ENCODE data around the gene ZDHHC22. TPM values are rescaled to one million over a fixed set of nuclear protein-coding genes. Genes with fewer than 3 reads are reported as not detected.

The ZDHHC22 gene
- total RNA-seq, 4 donors from 2014 or later: 0.12 to 0.40 TPM; not detected in 2

GRCh38 chr14:77131871-77132486, 9.6 kb downstream of the ZDHHC22 start:
- H3K27me3 ChIP-seq: peaks cover 89% of the 10 kb centered on the region
- 92% methylated on average over 5 of the region's 5 CpGs; no CpG with 5 or more reads in 1 of the 2 donors for WGBS, 2 donors (ENCODE audit: low coverage in 1 of 2)
- no peaks in the 10 kb centered on the region for H3K4me1 ChIP-seq
- no peaks in the 10 kb centered on the region for H3K9me3 ChIP-seq
- no peaks in the 10 kb centered on the region for H3K36me3 ChIP-seq
- ATAC-seq: no peak
- TF ChIP-seq CTCF (IDR thresholded peaks at IDR 0.05) (no peak), EP300 (IDR thresholded peaks at IDR 0.05) (no peak), POLR2A (IDR thresholded peaks at IDR 0.05) (no peak), POLR2AphosphoS5 (IDR thresholded peaks at IDR 0.05) (no peak)
- no peak overlapping the region for H3K27ac ChIP-seq
- no peak overlapping the region for H3K4me3 ChIP-seq

GRCh38 chr14:77131206-77131605, 10.4 kb downstream of the ZDHHC22 start:
- Histone ChIP-seq H3K27ac (no peak overlapping the region), H3K36me3 (no peaks in the 10 kb centered on the region), H3K27me3 (peaks cover 88% of the 10 kb centered on the region), H3K4me3 (no peak overlapping the region), H3K4me1 (no peaks in the 10 kb centered on the region), H3K9me3 (no peaks in the 10 kb centered on the region)
- 43% methylated on average over 2 of the region's 2 CpGs for WGBS, 2 donors (ENCODE audit: low coverage in 1 of 2)
- no peak for TF ChIP-seq EP300 (IDR thresholded peaks at IDR 0.05)
- TF ChIP-seq POLR2AphosphoS5 (IDR thresholded peaks at IDR 0.05): no peak
- no peak for TF ChIP-seq POLR2A (IDR thresholded peaks at IDR 0.05)
- no peak for TF ChIP-seq CTCF (IDR thresholded peaks at IDR 0.05)
- no peak for ATAC-seq

- Histone ChIP-seq H3K4me1 (peaks cover 0 to 3% (median under 1%) of the 10 kb centered on the region in 3 donors), H3K36me3 (no peaks in the 10 kb centered on the region), H3K9me3 (no peaks in the 10 kb centered on the region), H3K4me3 (no peak overlapping the region), H3K27ac (no peak overlapping the region), H3K27me3 (peaks cover 88% of the 10 kb centered on the region)
- 42% methylated on average over 2 of the region's 3 CpGs; no CpG with 5 or more reads in 1 of the 2 donors for WGBS, 2 donors (ENCODE audit: low coverage in 1 of 2)
- ATAC-seq: no peak
- TF ChIP-seq CTCF (IDR thresholded peaks at IDR 0.05) (no peak), EP300 (IDR thresholded peaks at IDR 0.05) (no peak), POLR2AphosphoS5 (IDR thresholded peaks at IDR 0.05) (no peak), POLR2A (IDR thresholded peaks at IDR 0.05) (no peak)
These were observed 11.2 kb downstream of the ZDHHC22 start for GRCh38 chr14:77130386-77130785.

- no peaks in the 10 kb centered on the region for H3K9me3 ChIP-seq
- H3K27ac ChIP-seq: no peak overlapping the region
- 62 to 78% methylated on average over 3 to 5 of the region's 6 CpGs for WGBS, 2 donors (ENCODE audit: low coverage in 1 of 2)
- no peaks in the 10 kb centered on the region for H3K36me3 ChIP-seq
- ATAC-seq: no peak
- peaks cover 75% of the 10 kb centered on the region for H3K27me3 ChIP-seq
- H3K4me1 ChIP-seq: peaks cover 2 to 21% (median 6%) of the 10 kb centered on the region in 3 donors
- no peak for TF ChIP-seq CTCF (IDR thresholded peaks at IDR 0.05)
- TF ChIP-seq POLR2A (IDR thresholded peaks at IDR 0.05): no peak
- TF ChIP-seq POLR2AphosphoS5 (IDR thresholded peaks at IDR 0.05): no peak
- no peak for TF ChIP-seq EP300 (IDR thresholded peaks at IDR 0.05)
- H3K4me3 ChIP-seq: no peak overlapping the region
These were observed 13.1 kb downstream of the ZDHHC22 start for GRCh38 chr14:77128414-77128891.

- no peak for TF ChIP-seq POLR2AphosphoS5 (IDR thresholded peaks at IDR 0.05)
- Histone ChIP-seq H3K27ac (no peak overlapping the region), H3K36me3 (no peaks in the 10 kb centered on the region), H3K4me3 (no peak overlapping the region), H3K4me1 (peaks cover 2 to 37% (median 6%) of the 10 kb centered on the region in 3 donors), H3K27me3 (peaks cover 55% of the 10 kb centered on the region), H3K9me3 (no peaks in the 10 kb centered on the region)
- 80 to 83% methylated on average over 1 of the region's 4 CpGs for WGBS, 2 donors (ENCODE audit: low coverage in 1 of 2)
- ATAC-seq: no peak
These were observed 15.1 kb downstream of the ZDHHC22 start for GRCh38 chr14:77126461-77126990.
